Karpas-422 (cell line): ENCODE data around the gene KRT76. TPM values are rescaled to one million over a fixed set of nuclear protein-coding genes. Genes with fewer than 3 reads are reported as not detected.

Experiments
- DNase-seq: peaks from one replicate; pipeline ENCODE4 v3.0.0-alpha.2; 2015
- H2AFZ ChIP-seq: fragments of 200-600 bp; sonication (generic); 2 replicates; pipeline ENCODE4 v1.6.1; 2014; ENCODE audit warnings: antibody characterized with exemption, low read length, mixed read lengths
- H3K27ac ChIP-seq: fragments of 200-600 bp; sonication (generic); 2 replicates; pipeline ENCODE4 v1.5.1; 2014; ENCODE audit warnings: mild to moderate bottlenecking, low read length, moderate library complexity
- H3K27me3 ChIP-seq: fragments of 200-600 bp; sonication (generic); 2 replicates; pipeline ENCODE4 v1.6.1; 2014; ENCODE audit warnings: low read length, mixed read lengths
- H3K36me3 ChIP-seq: fragments of 200-600 bp; sonication (generic); 2 replicates; pipeline ENCODE4 v1.6.1; 2014; ENCODE audit warnings: low read length, mixed read lengths; ENCODE audit not compliant: insufficient read depth
- H3K4me1 ChIP-seq: fragments of 200-600 bp; sonication (generic); 2 replicates; pipeline ENCODE4 v1.6.1; 2014; ENCODE audit warnings: mild to moderate bottlenecking, low read length, mixed read lengths
- H3K4me2 ChIP-seq: fragments of 200-600 bp; sonication (generic); 2 replicates; pipeline ENCODE4 v1.6.1; 2014; ENCODE audit warnings: low read length, low read depth, mild to moderate bottlenecking; ENCODE audit not compliant: poor library complexity, severe bottlenecking
- H3K4me3 ChIP-seq: fragments of 200-600 bp; sonication (generic); 2 replicates; pipeline ENCODE4 v1.5.1; 2014; ENCODE audit warnings: mild to moderate bottlenecking, antibody characterized with exemption, low read length, mixed read lengths
- H3K79me2 ChIP-seq: fragments of 200-600 bp; sonication (generic); 2 replicates; pipeline ENCODE4 v1.6.1; 2014; ENCODE audit warnings: mild to moderate bottlenecking, low read length, mixed read lengths
- H3K9ac ChIP-seq: fragments of 200-600 bp; sonication (generic); 2 replicates; pipeline ENCODE4 v1.6.0; 2014; ENCODE audit warnings: low read length
- H3K9me2 ChIP-seq: fragments of 200-600 bp; sonication (generic), shearing (Covaris generic); replicated peaks from 2 replicates; pipeline ENCODE4 v1.6.0; 2014; ENCODE audit warnings: mild to moderate bottlenecking, low read length, moderate library complexity; ENCODE audit not compliant: insufficient read depth
- H3K9me3 ChIP-seq: fragments of 300-700, 200-600 bp; sonication (generic); 2 replicates; pipeline ENCODE4 v1.6.1; 2014; ENCODE audit warnings: low read length, mixed read lengths
- H4K20me1 ChIP-seq: fragments of 200-600 bp; sonication (generic); 2 replicates; pipeline ENCODE4 v1.6.1; 2014; ENCODE audit warnings: mild to moderate bottlenecking, antibody characterized with exemption, low read length, low read depth; ENCODE audit not compliant: insufficient read depth
- total RNA-seq: library from RNA; depleted of rRNA; stranded (reverse); fragments of >200 nt; shearing (Covaris generic); gene quantifications from 2 replicates; pipeline ENCODE4 v1.2.3, GENCODE V29; 2014; ENCODE audit warnings: low replicate concordance

The KRT76 gene
- total RNA-seq, 1 experiment from 2014 or later, result not detected

DNA sequence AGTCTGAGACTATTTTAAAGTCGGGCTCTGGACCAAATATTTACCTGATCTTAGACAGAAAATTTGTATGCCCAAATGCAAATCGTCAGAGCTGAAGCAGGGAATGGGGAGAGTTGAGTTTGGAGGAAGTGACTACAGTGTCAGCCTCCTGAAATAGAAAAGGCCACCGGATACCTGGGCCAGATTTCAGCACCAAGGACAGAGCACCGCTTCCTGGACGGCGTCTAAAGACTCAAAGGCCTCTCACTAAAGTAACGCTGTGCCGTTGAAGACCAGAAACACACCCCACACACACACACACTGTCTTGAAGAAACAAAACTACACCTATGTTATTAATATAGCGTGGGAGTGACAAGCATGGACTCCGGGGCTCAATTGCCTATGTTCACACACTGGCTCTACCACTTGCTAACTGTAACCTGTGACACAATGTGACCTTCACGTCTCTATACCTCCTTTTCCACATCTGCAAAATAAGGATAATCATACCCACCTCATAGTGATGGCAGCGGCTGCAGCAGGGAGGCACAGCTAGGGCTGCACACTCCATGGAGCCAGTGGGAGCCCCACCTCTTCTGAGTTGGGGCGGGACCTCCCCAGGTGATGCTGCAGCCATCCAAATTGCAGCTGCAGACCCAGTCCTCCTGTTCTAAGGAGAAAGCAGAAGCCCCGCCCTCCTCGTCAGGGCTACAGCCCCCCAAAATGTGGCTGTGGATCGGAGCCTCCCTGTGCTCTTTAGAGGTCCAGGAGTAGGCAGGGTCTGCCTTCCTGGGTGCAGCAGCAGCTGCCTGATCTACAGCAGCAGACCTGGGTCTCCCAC is 35.6 kb downstream of the KRT76 start:
- Histone ChIP-seq H3K9me3 (no peaks in the 10 kb centered on the region), H3K4me3 (no peak overlapping the region), H3K79me2 (no peaks in the 10 kb centered on the region), H3K4me1 (peaks cover 41% of the 10 kb centered on the region), H3K27me3 (no peaks in the 10 kb centered on the region), H3K27ac (no peak overlapping the region), H2AFZ (no peak overlapping the region), H3K9ac (no peak overlapping the region), H3K9me2 (no peaks in the 10 kb centered on the region), H3K4me2 (peak overlapping the region; percentile 46), H4K20me1 (peaks cover 8% of the 10 kb centered on the region; the same call in 1 of the 2 replicates), H3K36me3 (no peaks in the 10 kb centered on the region)
- DNase-seq, result peak; percentile 91

DNA sequence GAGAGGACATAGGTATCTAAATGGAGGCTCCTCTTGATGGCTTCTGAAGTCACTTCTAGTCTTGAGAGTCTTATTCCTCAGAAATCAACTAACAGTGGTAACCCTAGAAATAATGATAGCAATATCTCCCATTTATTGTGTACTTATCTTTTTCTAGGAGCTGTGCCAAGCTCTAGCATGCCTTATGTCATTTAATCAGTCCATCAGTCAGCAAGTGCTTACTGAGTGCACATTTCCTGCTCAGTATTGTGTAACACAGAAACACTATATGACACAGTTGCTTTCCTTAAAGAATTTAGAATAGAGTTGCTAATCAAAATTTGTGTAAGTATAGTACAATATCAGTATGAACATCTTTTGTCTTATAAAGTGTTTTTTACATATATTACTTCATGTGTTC is 36.6 kb downstream of the KRT76 start:
- Histone ChIP-seq H3K4me3 (peak overlapping the region; percentile 8; the same call in 1 of the 2 replicates), H4K20me1 (peaks cover 8% of the 10 kb centered on the region; the same call in 1 of the 2 replicates), H3K9me2 (no peaks in the 10 kb centered on the region), H3K9ac (no peak overlapping the region), H2AFZ (no peak overlapping the region), H3K79me2 (no peaks in the 10 kb centered on the region), H3K27ac (0 out of 2 replicates have a peak overlapping the region, but pooled peaks have one; percentile 2), H3K36me3 (no peaks in the 10 kb centered on the region), H3K9me3 (no peaks in the 10 kb centered on the region), H3K4me2 (peak overlapping the region; percentile 46), H3K4me1 (peaks cover 49% of the 10 kb centered on the region), H3K27me3 (no peaks in the 10 kb centered on the region)
- DNase-seq, result no peak

DNA sequence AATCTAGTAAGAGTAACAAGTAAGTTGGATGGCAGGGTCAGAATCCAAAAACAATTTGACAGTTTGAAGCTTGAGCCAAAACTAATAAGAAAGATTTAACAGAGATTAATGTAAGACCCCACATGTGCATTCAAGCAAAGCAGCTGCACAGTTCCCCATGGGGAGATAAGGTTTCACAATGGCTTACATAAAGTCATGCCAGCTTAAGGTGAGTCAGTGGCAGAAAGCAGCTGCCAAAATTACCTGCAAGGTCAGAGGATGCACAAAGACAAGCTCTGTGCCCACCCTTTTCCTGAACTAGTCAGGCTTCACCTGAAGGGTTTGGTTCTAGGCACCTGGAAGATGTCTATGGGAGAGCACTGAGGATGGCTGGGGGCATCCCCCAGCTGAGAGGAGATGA is 37.2 kb downstream of the KRT76 start:
- Histone ChIP-seq H3K9me3 (no peaks in the 10 kb centered on the region), H3K9ac (no peak overlapping the region), H3K79me2 (no peaks in the 10 kb centered on the region), H3K4me3 (peak overlapping the region; percentile 8; the same call in 1 of the 2 replicates), H3K9me2 (no peaks in the 10 kb centered on the region), H4K20me1 (peaks cover 8% of the 10 kb centered on the region; the same call in 1 of the 2 replicates), H2AFZ (no peak overlapping the region), H3K4me1 (peaks cover 49% of the 10 kb centered on the region), H3K4me2 (peak overlapping the region; percentile 46), H3K27ac (0 out of 2 replicates have a peak overlapping the region, but pooled peaks have one; percentile 2), H3K27me3 (no peaks in the 10 kb centered on the region), H3K36me3 (no peaks in the 10 kb centered on the region)
- peak; percentile 89 for DNase-seq

DNA sequence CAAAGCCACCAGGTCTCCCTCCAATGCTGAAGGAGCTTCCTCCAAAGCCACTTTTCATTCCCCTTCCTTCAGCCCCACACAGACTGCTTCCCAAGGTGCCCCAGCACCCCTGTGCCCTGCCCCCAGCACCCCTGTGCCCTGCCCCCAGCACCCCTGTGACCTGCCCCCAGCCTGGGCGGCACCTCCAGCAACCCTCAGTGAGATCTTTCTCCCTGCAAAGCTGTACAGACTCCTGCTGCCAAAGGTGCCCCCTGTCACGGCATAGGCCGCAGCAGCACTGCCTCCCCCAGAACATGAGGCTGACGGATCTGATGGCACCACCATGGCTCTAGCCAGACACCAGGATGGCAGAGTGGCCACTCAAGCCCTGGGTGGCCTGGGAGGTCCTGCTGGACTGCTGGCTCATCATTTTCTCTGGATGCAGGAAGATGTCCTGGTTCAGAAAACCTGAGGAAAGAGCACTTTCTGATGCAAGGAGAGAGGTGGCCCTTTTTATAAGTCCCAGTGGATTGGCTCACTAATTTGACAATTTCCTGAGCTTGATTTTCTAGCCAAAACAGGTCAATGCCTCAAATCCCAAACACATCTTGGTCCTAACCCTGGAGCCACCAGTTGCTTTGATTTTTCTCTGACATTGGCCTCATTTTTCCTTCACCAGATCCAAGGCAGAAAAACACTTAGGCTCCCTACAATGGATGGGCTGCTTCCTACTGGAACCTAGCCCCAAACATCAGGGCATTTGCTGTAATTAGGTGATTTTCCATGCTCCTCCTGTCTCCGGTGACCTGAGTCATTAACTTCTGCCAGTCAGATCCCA is 41.1 kb downstream of the KRT76 start:
- H3K27ac ChIP-seq, result no peak overlapping the region
- no peaks in the 10 kb centered on the region for H3K36me3 ChIP-seq
- no peaks in the 10 kb centered on the region for H3K27me3 ChIP-seq
- H3K79me2 ChIP-seq, result no peaks in the 10 kb centered on the region
- peaks cover 41% of the 10 kb centered on the region for H3K4me1 ChIP-seq
- H3K9me2 ChIP-seq, result no peaks in the 10 kb centered on the region
- H4K20me1 ChIP-seq, result peaks cover 8% of the 10 kb centered on the region; the same call in 1 of the 2 replicates
- H3K9ac ChIP-seq, result no peak overlapping the region
- H3K4me3 ChIP-seq, result no peak overlapping the region
- no peak overlapping the region for H3K4me2 ChIP-seq
- no peak overlapping the region for H2AFZ ChIP-seq
- H3K9me3 ChIP-seq, result no peaks in the 10 kb centered on the region
- DNase-seq, result no peak

DNA sequence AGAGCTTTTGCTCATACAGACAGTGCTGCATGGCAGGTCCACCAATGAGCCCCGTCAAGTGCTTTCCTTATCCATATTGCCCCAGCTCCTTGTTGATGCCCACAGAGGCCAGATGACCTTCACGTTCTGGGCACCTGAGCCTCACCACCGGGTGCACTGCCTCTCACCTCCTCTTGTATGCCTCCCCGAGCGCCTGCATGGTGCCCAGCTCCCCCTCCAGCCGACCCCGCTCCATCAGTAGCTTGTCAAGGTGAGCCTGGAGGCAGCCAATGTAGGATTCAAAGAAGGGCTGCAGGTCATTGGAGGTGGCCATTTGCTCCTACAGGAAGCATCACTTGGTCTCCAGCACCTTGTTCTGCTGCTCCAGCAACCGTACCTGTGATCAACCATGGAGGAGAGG is 42.0 kb downstream of the KRT76 start:
- no peaks in the 10 kb centered on the region for H3K9me3 ChIP-seq
- peaks cover under 1% of the 10 kb centered on the region; the same call in 1 of the 2 replicates for H4K20me1 ChIP-seq
- H2AFZ ChIP-seq, result no peak overlapping the region
- no peak for DNase-seq
- H3K79me2 ChIP-seq, result no peaks in the 10 kb centered on the region
- no peak overlapping the region for H3K27ac ChIP-seq
- H3K4me1 ChIP-seq, result peaks cover 40% of the 10 kb centered on the region
- no peaks in the 10 kb centered on the region for H3K36me3 ChIP-seq
- no peak overlapping the region for H3K9ac ChIP-seq
- no peaks in the 10 kb centered on the region for H3K9me2 ChIP-seq
- no peak overlapping the region for H3K4me2 ChIP-seq
- no peaks in the 10 kb centered on the region for H3K27me3 ChIP-seq
- no peak overlapping the region for H3K4me3 ChIP-seq

DNA sequence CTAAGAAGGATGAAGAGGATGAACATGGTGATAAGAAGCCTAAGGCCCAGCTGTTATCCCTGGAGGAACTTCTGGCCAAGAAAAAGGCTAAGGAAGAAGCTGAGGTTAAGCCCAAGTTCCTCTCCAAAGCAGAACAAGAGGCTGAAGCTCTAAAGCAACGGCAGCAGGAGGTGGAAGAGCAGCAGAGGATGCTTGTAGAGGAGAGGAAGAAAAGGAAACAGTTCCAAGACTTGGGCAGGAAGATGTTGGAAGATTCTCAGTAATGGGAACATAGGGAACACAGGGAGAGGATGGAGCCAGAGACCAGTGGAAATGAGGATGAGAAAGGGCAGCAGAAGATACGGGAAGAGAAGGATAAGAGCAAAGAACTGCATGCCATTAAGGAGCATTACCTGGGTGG is 46.4 kb downstream of the KRT76 start:
- Histone ChIP-seq H3K9me2 (no peaks in the 10 kb centered on the region), H3K36me3 (no peaks in the 10 kb centered on the region), H3K27ac (no peak overlapping the region), H3K4me1 (peaks cover 31% of the 10 kb centered on the region), H3K9me3 (no peaks in the 10 kb centered on the region), H3K4me3 (no peak overlapping the region), H3K9ac (no peak overlapping the region), H3K4me2 (no peak overlapping the region), H4K20me1 (no peaks in the 10 kb centered on the region), H2AFZ (no peak overlapping the region), H3K27me3 (no peaks in the 10 kb centered on the region), H3K79me2 (no peaks in the 10 kb centered on the region)
- DNase-seq, result no peak

DNA sequence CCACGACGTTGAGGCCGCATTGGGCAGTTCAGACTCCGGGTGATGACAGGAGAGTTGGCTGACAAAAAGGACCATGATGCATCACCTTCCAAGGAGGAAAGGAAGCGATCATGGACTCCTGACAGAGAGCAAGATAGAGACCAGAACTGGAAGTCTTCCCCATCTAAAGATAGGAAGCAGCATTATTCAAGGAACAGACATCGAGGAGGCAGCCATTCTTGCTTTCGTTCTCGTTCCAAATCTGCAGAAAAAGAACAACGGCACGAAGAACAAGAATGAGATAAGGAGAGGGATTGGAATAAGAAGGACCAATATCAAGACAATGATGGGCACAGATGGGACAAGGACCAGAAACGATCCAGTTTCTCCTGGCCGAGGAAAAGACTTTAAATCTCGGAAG is 46.8 kb downstream of the KRT76 start:
- Histone ChIP-seq H4K20me1 (no peaks in the 10 kb centered on the region), H3K4me3 (no peak overlapping the region), H3K27me3 (no peaks in the 10 kb centered on the region), H3K9me2 (no peaks in the 10 kb centered on the region), H2AFZ (no peak overlapping the region), H3K4me1 (peaks cover 31% of the 10 kb centered on the region), H3K9ac (no peak overlapping the region), H3K36me3 (no peaks in the 10 kb centered on the region), H3K27ac (no peak overlapping the region), H3K4me2 (peak overlapping the region; percentile 74), H3K79me2 (no peaks in the 10 kb centered on the region), H3K9me3 (no peaks in the 10 kb centered on the region)
- DNase-seq, result no peak

DNA sequence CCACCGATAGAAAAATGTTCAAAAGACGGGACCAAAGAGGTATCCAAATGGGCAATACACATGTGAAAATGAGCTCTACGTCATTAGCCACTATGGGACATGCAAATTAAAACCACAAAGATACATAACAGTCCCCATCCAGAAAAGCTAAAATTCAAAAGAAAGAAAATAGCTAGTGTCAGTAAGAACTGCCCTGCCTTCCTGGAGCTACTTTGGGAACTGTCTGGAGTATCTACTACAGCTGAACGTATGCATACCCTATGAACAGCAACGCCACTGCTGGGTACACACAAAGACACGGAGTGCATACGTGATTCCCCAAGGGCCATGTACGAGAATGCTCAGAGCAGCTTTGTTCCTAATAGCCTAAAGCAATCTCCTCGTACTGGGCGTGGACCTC is 48.0 kb downstream of the KRT76 start:
- Histone ChIP-seq H4K20me1 (no peaks in the 10 kb centered on the region), H2AFZ (no peak overlapping the region), H3K27me3 (no peaks in the 10 kb centered on the region), H3K9me2 (no peaks in the 10 kb centered on the region), H3K9me3 (no peaks in the 10 kb centered on the region), H3K4me3 (peak overlapping the region; percentile 50), H3K4me1 (peaks cover 31% of the 10 kb centered on the region), H3K36me3 (no peaks in the 10 kb centered on the region), H3K4me2 (peak overlapping the region; percentile 74), H3K9ac (no peak overlapping the region), H3K79me2 (no peaks in the 10 kb centered on the region), H3K27ac (0 out of 2 replicates have a peak overlapping the region, but pooled peaks have one; percentile 18)
- DNase-seq, result no peak
